HCT116 (cell line): ENCODE measurements around the gene PIP5K1A. TPM values are rescaled to one million over a fixed set of nuclear protein-coding genes. Genes with fewer than 3 reads are reported as not detected.
"Not testable (repeated sequence)": the region's sequence is repeated elsewhere in the genome, so short reads cannot be mapped to it uniquely, and the experiment has no call there.

Source experiments
- ATAC-seq: fragments of 200-7000 bp; cut with Tn5 transposase; 2 replicates; pipeline ENCODE4 v1.9.1; 2020; ENCODE audit warnings: mild to moderate bottlenecking, moderate library complexity
- BruUV-seq: library from RNA; stranded (reverse); fragments of 400-500 nt; replicated peaks from 2 replicates; lab custom pipeline; 2021; lab: Mats Ljungman, UMichigan
- CTCF ChIA-PET: fragments of 300-600 bp; sonication (Branson Sonifier 250); formaldehyde crosslinking; loops from one replicate; lab custom pipeline; 2021; ENCODE audit warnings: antibody characterized with exemption; lab: Charles Lee
- POLR2A ChIA-PET: fragments of 300-600, 350-600 bp; sonication (Branson Sonifier 250); formaldehyde crosslinking; loops from one replicate; lab custom pipeline; 2021; ENCODE audit warnings: antibody characterized with exemption; lab: Charles Lee
- RAD21 ChIA-PET, 2 experiments: fragments of 300-600 bp; sonication (Branson Sonifier 250); formaldehyde crosslinking; loops; one replicate each; lab custom pipeline; 2023; ENCODE audit warnings: low total read pairs in 2 of 2; ENCODE audit not compliant: uncharacterized antibody in 2 of 2, unreplicated experiment in 2 of 2, low non-redundant PET in 1 of 2; lab: Charles Lee
- DNase-seq: peaks from one replicate; pipeline ENCODE4 v3.0.0-alpha.2; 2010; ENCODE audit warnings: low read depth, low spot score
- H2AFZ ChIP-seq: fragments of 200-600 bp; shearing (Covaris generic), sonication (generic); 2 replicates; pipeline ENCODE4 v1.6.1; 2017; ENCODE audit warnings: low read depth, mixed run types, mixed read lengths, antibody characterized with exemption, low read length; ENCODE audit not compliant: poor library complexity, severe bottlenecking
- H3K27ac ChIP-seq: 2 replicates; pipeline ENCODE4 v1.5.1; 2012; ENCODE audit warnings: low read depth, low read length
- H3K27me3 ChIP-seq: fragments of 200-600 bp; sonication (generic); 2 replicates; pipeline ENCODE4 v1.6.1; 2016; ENCODE audit warnings: mixed run types, low read length, mixed read lengths; ENCODE audit not compliant: insufficient read depth
- H3K36me3 ChIP-seq, 2 experiments: fragments of 200-500 bp in 1 of 2; fragments of 200-600 bp in 1 of 2; sonication (Bioruptor generic) in 1 of 2; sonication (generic) in 1 of 2; 2 replicates each; pipeline versions ENCODE4 v1.5.1 to v1.6.1; 2014 to 2016; ENCODE audit warnings: low read length in 2 of 2, inconsistent platforms in 1 of 2, mixed read lengths in 1 of 2, mixed run types in 1 of 2; ENCODE audit not compliant: insufficient read depth in 2 of 2, control insufficient read depth in 1 of 2
- H3K4me1 ChIP-seq, 2 experiments: fragments of 200-600 bp in 1 of 2; sonication (generic) in 1 of 2; 2 replicates each; pipeline versions ENCODE4 v1.5.1 to v1.6.1; 2012 to 2017; ENCODE audit warnings: low read length in 2 of 2, inconsistent platforms in 1 of 2, mild to moderate bottlenecking in 1 of 2, mixed read lengths in 1 of 2, mixed run types in 1 of 2, moderate library complexity in 1 of 2; ENCODE audit not compliant: insufficient read depth in 2 of 2, control insufficient read depth in 1 of 2
- H3K4me2 ChIP-seq: fragments of 200-600 bp; sonication (generic); 2 replicates; pipeline ENCODE4 v1.6.1; 2017; ENCODE audit warnings: mixed run types, low read length, mixed read lengths
- H3K4me3 ChIP-seq, 2 experiments: fragments of 200-600 bp in 1 of 2; sonication (generic) in 1 of 2; replicated peaks in 1 of 2; 2 replicates each; pipeline ENCODE4 v1.5.1; 2011 to 2016; ENCODE audit warnings: low read length in 2 of 2, control low read depth in 1 of 2, low read depth in 1 of 2, mild to moderate bottlenecking in 1 of 2, mixed read lengths in 1 of 2, mixed run types in 1 of 2
- H3K79me2 ChIP-seq: fragments of 200-600 bp; sonication (generic); 2 replicates; pipeline ENCODE4 v1.6.1; 2017; ENCODE audit warnings: mild to moderate bottlenecking, mixed run types, low read length, moderate library complexity, mixed read lengths; ENCODE audit not compliant: insufficient read depth
- H3K9ac ChIP-seq: fragments of 200-600 bp; sonication (generic); 2 replicates; pipeline ENCODE4 v1.6.1; 2016; ENCODE audit warnings: low read length, mixed read lengths
- H3K9me2 ChIP-seq: fragments of 200-600 bp; sonication (generic), shearing (Covaris generic); 2 replicates; pipeline ENCODE4 v1.6.1; 2017; ENCODE audit warnings: mixed run types, mild to moderate bottlenecking, moderate library complexity; ENCODE audit not compliant: insufficient read depth
- H3K9me3 ChIP-seq, 2 experiments: fragments of 200-500 bp in 1 of 2; fragments of 200-600 bp in 1 of 2; sonication (Bioruptor generic) in 1 of 2; sonication (generic) in 1 of 2; 2 replicates each; pipeline ENCODE4 v1.6.1; 2014 to 2017; ENCODE audit warnings: low read length in 2 of 2, mixed read lengths in 2 of 2, inconsistent platforms in 1 of 2, low read depth in 1 of 2, mild to moderate bottlenecking in 1 of 2, mixed run types in 1 of 2, moderate library complexity in 1 of 2; ENCODE audit not compliant: control insufficient read depth in 1 of 2, insufficient read depth in 1 of 2
- H4K20me1 ChIP-seq: fragments of 200-600 bp; sonication (generic), shearing (Covaris generic); 2 replicates; pipeline ENCODE4 v1.6.1; 2017; ENCODE audit warnings: mixed run types, mild to moderate bottlenecking, moderate library complexity; ENCODE audit not compliant: insufficient read depth
- CEBPB ChIP-seq: IDR thresholded peaks from 2 replicates; pipeline ENCODE4 v1.6.1; 2012; ENCODE audit warnings: low read depth
- POLR2AphosphoS5 ChIP-seq: IDR thresholded peaks from 2 replicates; pipeline ENCODE4 v1.6.1; 2011; ENCODE audit warnings: mild to moderate bottlenecking, low read depth, low read length, moderate library complexity
- ZBTB33 ChIP-seq: IDR thresholded peaks from 2 replicates; pipeline ENCODE4 v1.6.1; 2011; ENCODE audit warnings: mild to moderate bottlenecking, low read length, moderate library complexity; ENCODE audit not compliant: insufficient replicate concordance; ENCODE audit errors: extremely low read depth
- intact Hi-C: fragments of 100-400 bp; cut with micrococcal nuclease; formaldehyde crosslinking; loops from 2 replicates; pipeline ENCODE4 v1.10.0; 2022
- total RNA-seq: library from RNA; stranded (reverse); gene quantifications from one replicate; pipeline ENCODE4 v1.2.1, GENCODE V29; 2021; ENCODE audit not compliant: unreplicated experiment

The PIP5K1A gene
- total RNA-seq, 1 experiment from 2014 or later, result 75.4 TPM

DNA sequence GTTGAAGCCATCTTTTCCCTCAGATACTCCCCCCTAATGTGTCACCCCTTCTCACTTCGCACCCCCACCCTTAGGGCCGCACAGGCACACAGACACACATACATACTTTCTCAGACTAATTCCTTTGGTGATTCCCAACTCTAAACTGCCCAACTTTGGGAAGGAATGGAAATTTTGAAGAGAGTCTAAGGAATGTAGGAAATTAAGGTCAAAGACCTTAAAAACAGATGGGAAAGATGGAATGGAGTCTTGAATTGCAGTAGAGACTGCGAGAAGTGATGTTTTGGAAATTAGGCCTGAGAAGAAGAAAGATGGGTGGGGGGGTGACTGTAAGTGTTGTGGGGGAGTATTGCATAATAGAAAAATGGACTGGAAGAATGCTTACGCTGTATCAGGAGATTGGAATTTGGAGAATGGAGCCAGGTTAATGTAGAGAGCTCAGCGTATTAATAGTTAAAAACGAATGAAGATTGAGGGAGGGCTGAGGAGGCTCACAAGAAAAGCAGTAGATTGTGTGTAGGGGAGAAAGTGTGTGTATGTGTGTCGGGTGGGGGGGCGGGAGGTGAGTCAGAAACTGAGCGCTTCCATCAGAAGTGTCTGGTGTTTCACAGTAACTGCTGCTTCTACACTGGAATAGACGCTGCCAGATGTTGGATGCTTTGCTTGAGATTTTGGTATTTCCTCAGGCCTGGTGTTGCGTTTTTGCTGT lies 1.7 kb downstream of the PIP5K1A start:
- Histone ChIP-seq H3K27me3 (no peaks in the 10 kb centered on the region), H3K36me3 (peaks cover 4% of the 10 kb centered on the region in 2 experiments; a peak in 2 of 4 replicates), H3K9me2 (no peaks in the 10 kb centered on the region), H3K27ac (peak overlapping the region; percentile 83), H2AFZ (no peak overlapping the region), H3K79me2 (peaks cover 67% of the 10 kb centered on the region), H3K9ac (peak overlapping the region; percentile 95), H3K4me1 (peaks cover 20 to 31% of the 10 kb centered on the region in 2 experiments), H4K20me1 (no peaks in the 10 kb centered on the region), H3K4me3 (peak overlapping the region; percentile 79 to 90), H3K9me3 (no peaks in the 10 kb centered on the region), H3K4me2 (peak overlapping the region; percentile 81)
- ChIA-PET POLR2A (interaction anchor here (1.3 kb wide), 1 partner anchor 82 kb away, joined by 3 read pairs; the partner anchor contains the start of gene ZNF687), RAD21 (no interaction called here), CTCF (no interaction called here)
- intact Hi-C loops, result loop anchor here (5.0 kb wide), 3 partner anchors 127 to 637 kb away; partner anchors contain the start of genes C2CD4D, PI4KB and PSMB4
- DNase-seq (no peak), ATAC-seq (no peak)
- BruUV-seq, result no TSS peak
- TF ChIP-seq POLR2AphosphoS5, result no peak
- peak; percentile 60; the same call in 1 of the 2 replicates for TF ChIP-seq CEBPB
- TF ChIP-seq ZBTB33, result no peak

DNA sequence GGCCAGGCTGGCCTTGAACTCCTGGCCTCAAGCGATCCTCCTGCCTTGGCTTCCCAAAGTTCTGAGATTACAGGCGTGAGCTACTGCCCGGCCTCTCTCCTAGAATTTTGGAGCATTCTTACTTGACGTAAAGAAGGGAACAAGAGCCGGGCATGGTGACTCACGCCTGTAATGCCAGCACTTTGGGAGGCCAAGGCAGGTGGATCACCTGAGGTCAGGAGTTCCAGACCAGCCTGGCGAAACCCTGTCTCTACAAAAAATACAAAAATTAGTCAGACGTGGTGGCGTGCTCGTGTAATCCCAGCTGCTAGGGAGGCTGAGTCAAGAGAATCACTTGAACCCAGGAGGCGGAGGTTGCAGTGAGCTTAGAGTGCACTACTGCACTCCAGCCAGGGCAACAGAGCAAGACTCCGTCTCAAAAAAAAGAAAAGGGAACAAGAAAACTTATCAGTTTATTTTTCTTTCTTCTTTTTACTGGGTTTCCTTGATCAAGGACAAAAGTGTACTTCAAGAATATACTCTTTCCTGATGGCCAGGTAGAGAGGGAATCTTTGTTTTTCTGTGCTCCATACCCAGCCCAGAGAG lies 7.1 kb downstream of the PIP5K1A start:
- POLR2A ChIA-PET, BruUV-seq, CTCF ChIA-PET, intact Hi-C loops, H2AFZ ChIP-seq, H3K4me2 ChIP-seq, DNase-seq, H3K9me3 ChIP-seq, H3K9ac ChIP-seq, RAD21 ChIA-PET, H3K9me2 ChIP-seq, ATAC-seq, H3K27me3 ChIP-seq, H3K27ac ChIP-seq, H3K4me3 ChIP-seq, H4K20me1 ChIP-seq, H3K4me1 ChIP-seq: not testable (repeated sequence)
- H3K36me3 ChIP-seq, result peaks cover 15 to 16% of the 10 kb centered on the region in 2 experiments; a peak in 2 of 4 replicates
- peaks cover 98% of the 10 kb centered on the region for H3K79me2 ChIP-seq
